Endothelial cell of umbilical vein (primary cell): ENCODE data around the gene LPP. TPM values are rescaled to one million over a fixed set of nuclear protein-coding genes. Genes with fewer than 3 reads are reported as not detected.

Experiments
- BruUV-seq: library from RNA; stranded (reverse); fragments of 400-500 nt; replicated peaks from 2 replicates; lab custom pipeline; 2021; lab: Mats Ljungman, UMichigan
- CTCF ChIA-PET: fragments of 300-600, 350-600 bp; sonication (Branson Sonifier 250); formaldehyde crosslinking; loops from one replicate; lab custom pipeline; 2021; ENCODE audit warnings: antibody characterized with exemption, inconsistent platforms; lab: Charles Lee
- POLR2A ChIA-PET: fragments of 300-600, 350-600 bp; sonication (Branson Sonifier 250); formaldehyde crosslinking; loops from one replicate; lab custom pipeline; 2021; ENCODE audit warnings: antibody characterized with exemption, inconsistent platforms; lab: Charles Lee
- DNase-seq: peaks from one replicate; pipeline ENCODE4 v3.0.0-alpha.2; 2011; ENCODE audit warnings: low read depth, low spot score
- FAIRE-seq: peaks from 2 replicates; lab custom pipeline; 2011; peaks lifted over from hg19 to GRCh38; lab: Jason Lieb, UNC
- H2AFZ ChIP-seq: 2 replicates; pipeline ENCODE4 v1.6.0; 2012; ENCODE audit warnings: low read depth, low read length, control low read depth, inconsistent platforms
- H3K27ac ChIP-seq: 2 replicates; pipeline ENCODE4 v1.5.1; 2011; ENCODE audit warnings: low read depth, mild to moderate bottlenecking, control low read depth, low read length, moderate library complexity; ENCODE audit not compliant: insufficient read depth
- H3K27me3 ChIP-seq, 2 experiments: 2 replicates each; pipeline versions ENCODE4 v1.6.0 to v1.6.1; 2011; ENCODE audit warnings: low read length in 2 of 2, mixed read lengths in 1 of 2; ENCODE audit not compliant: control insufficient read depth in 2 of 2, insufficient read depth in 2 of 2
- H3K36me3 ChIP-seq, 2 experiments: 2 replicates in 1 of 2; 3 replicates in 1 of 2; pipeline ENCODE4 v1.5.1; 2011; ENCODE audit warnings: low read length in 2 of 2, mild to moderate bottlenecking in 1 of 2, moderate library complexity in 1 of 2; ENCODE audit not compliant: control insufficient read depth in 2 of 2, insufficient read depth in 2 of 2; ENCODE audit errors: extremely low read depth in 1 of 2
- H3K4me1 ChIP-seq: 3 replicates; pipeline ENCODE4 v1.5.1; 2011; ENCODE audit warnings: mild to moderate bottlenecking, low read length; ENCODE audit not compliant: control insufficient read depth, insufficient read depth; ENCODE audit errors: extremely low read depth
- H3K4me2 ChIP-seq: 2 replicates; pipeline ENCODE4 v1.6.1; 2011; ENCODE audit warnings: low read length, control low read depth, mixed read lengths; ENCODE audit not compliant: insufficient read depth
- H3K4me3 ChIP-seq, 3 experiments: fragments of 200-600 bp in 1 of 3; sonication (generic), shearing (Covaris generic) in 1 of 3; replicated peaks in 1 of 3; 2 replicates each; pipeline ENCODE4 v1.5.1; 2011 to 2016; ENCODE audit warnings: control low read depth in 3 of 3, low read length in 3 of 3, mild to moderate bottlenecking in 2 of 3, inconsistent platforms in 1 of 3, low read depth in 1 of 3, moderate library complexity in 1 of 3; ENCODE audit not compliant: insufficient read depth in 1 of 3
- H3K79me2 ChIP-seq: 2 replicates; pipeline ENCODE4 v1.6.0; 2012; ENCODE audit warnings: low read length, inconsistent platforms; ENCODE audit not compliant: control insufficient read depth, insufficient read depth
- H3K9ac ChIP-seq: replicated peaks from 2 replicates; pipeline ENCODE3; 2011; ENCODE audit warnings: low read length, control low read depth; ENCODE audit not compliant: insufficient read depth; ENCODE audit errors: extremely low read depth
- H3K9me1 ChIP-seq: replicated peaks from 3 replicates; pipeline ENCODE4 v1.6.0; 2011; ENCODE audit warnings: mild to moderate bottlenecking, low read length; ENCODE audit not compliant: control insufficient read depth, insufficient read depth; ENCODE audit errors: extremely low read depth
- H3K9me3 ChIP-seq: replicated peaks from 2 replicates; pipeline ENCODE4 v1.5.1; 2012; ENCODE audit warnings: low read length, inconsistent platforms; ENCODE audit not compliant: control insufficient read depth, insufficient read depth
- H4K20me1 ChIP-seq: replicated peaks from 2 replicates; pipeline ENCODE3; 2011; ENCODE audit warnings: mild to moderate bottlenecking, low read length; ENCODE audit not compliant: control insufficient read depth, insufficient read depth; ENCODE audit errors: extremely low read depth
- EZH2 ChIP-seq: IDR thresholded peaks from 2 replicates; pipeline ENCODE4 v1.6.1; 2012; ENCODE audit warnings: borderline replicate concordance, low read depth, mild to moderate bottlenecking, moderate library complexity, low read length, inconsistent platforms; ENCODE audit not compliant: severe bottlenecking
- FOS ChIP-seq: IDR thresholded peaks from 2 replicates; pipeline ENCODE4 v1.6.1; 2011; ENCODE audit warnings: mild to moderate bottlenecking, low read length, moderate library complexity, borderline replicate concordance; ENCODE audit not compliant: insufficient read depth
- GATA2 ChIP-seq: IDR thresholded peaks from 2 replicates; pipeline ENCODE4 v1.7.0; 2011; ENCODE audit warnings: low read depth, mild to moderate bottlenecking, moderate library complexity, mixed read lengths, low read length; ENCODE audit not compliant: insufficient read length, insufficient read depth
- JUN ChIP-seq: IDR thresholded peaks from 2 replicates; pipeline ENCODE4 v1.6.1; 2011; ENCODE audit warnings: borderline replicate concordance, low read depth; ENCODE audit not compliant: insufficient read length, insufficient read depth
- POLR2A ChIP-seq: IDR thresholded peaks from 2 replicates; pipeline ENCODE4 v1.6.1; 2012; ENCODE audit warnings: low read depth, mild to moderate bottlenecking, control low read depth, low read length
- dilution Hi-C: fragments of 300-500 bp; cut with MboI; formaldehyde crosslinking; loops from one replicate; pipeline ENCODE4 v1.15.0; 2019; ENCODE audit warnings: low sequenced_read_pairs; ENCODE audit not compliant: extremely low pct_ligation_motif_present
- intact Hi-C: fragments of 100-400 bp; cut with micrococcal nuclease; formaldehyde crosslinking; loops from one replicate; pipeline ENCODE4 v1.10.0; 2022
- polyA plus RNA-seq, 4 experiments: library from polyadenylated mRNA; depleted of rRNA in 3 of 4; stranded (reverse) in 3 of 4; unstranded in 1 of 4; fragments of >200 nt; gene quantifications; 2 replicates each; pipeline versions ENCODE4 v1.2.1 to v1.2.3, GENCODE V29; 2011 to 2012; ENCODE audit warnings: missing spikeins in 1 of 4
- total RNA-seq: library from RNA; stranded (reverse); gene quantifications from 2 replicates; pipeline ENCODE4 v1.2.3, GENCODE V29; 2021
- TF ChIP-seq, protein P1 (sequence below), 2 donors: IDR thresholded peaks; 1 replicate in 1 of 2; 2 replicates in 1 of 2; pipeline ENCODE4 v1.5.1; 2011; ENCODE audit warnings: low read length in 2 of 2, mild to moderate bottlenecking in 2 of 2, moderate library complexity in 2 of 2, control low read depth in 1 of 2, inconsistent platforms in 1 of 2, low read depth in 1 of 2; ENCODE audit not compliant: insufficient read depth in 1 of 2; ENCODE audit errors: extremely low read depth in 1 of 2

The LPP gene
- total and polyA plus RNA-seq, 2 donors (not counting 3 experiments of a cell fraction or from before 2014, with no cell fraction given) = 16.9 to 153 TPM

DNA sequence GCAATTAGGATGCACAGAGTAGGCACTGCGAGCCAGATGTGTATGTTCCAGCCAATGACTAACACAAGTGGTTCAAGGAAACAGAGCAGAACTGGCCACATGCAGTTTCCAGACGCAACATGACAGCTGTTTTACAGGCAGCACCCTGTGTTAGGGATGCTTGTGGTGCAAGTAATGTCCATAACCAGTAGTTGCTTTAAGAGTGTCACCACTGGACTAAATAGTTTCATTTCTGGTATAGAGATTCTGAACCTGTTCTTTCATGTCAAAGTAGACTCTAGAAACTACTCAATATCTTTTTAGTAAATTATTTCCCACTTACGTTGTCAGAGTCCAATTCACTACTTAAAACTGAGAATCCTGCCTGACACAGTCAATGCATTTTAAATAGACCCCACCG lies 14.5 kb upstream of the LPP start:
- no peak overlapping the region for H2AFZ ChIP-seq
- CTCF ChIA-PET = interaction anchor here (1.2 to 1.6 kb wide), 3 partner anchors 28 to 392 kb away, joined by 3 to 5 read pairs (median 4); no protein-coding TSS in a partner anchor

DNA sequence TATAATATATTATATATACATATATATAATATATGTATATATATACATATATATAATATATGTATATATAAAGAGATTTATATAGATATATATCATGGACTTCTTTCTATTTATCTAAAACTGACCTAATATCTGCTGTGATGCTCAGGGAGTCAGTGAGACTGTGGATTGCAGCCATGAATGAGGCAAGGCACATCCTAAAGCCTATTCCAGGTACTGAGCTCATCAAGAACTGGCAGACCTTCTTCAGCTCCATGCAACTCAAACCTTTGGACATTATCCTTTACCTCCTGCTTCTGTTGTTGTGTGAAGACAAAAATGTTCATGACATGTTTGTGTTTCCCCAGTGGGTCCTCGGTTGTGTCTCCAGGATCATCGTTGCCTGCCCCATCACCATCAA lies 7.7 kb upstream of the LPP start:
- dilution Hi-C loops = no loop called here
- Histone ChIP-seq H3K4me3 (no peak overlapping the region), H3K4me1 (no peaks in the 10 kb centered on the region), H4K20me1 (no peaks in the 10 kb centered on the region), H3K36me3 (no peaks in the 10 kb centered on the region), H3K27ac (no peak overlapping the region), H3K9me1 (no peaks in the 10 kb centered on the region), H3K79me2 (no peaks in the 10 kb centered on the region), H3K27me3 (no peaks in the 10 kb centered on the region), H2AFZ (no peak overlapping the region), H3K9ac (no peak overlapping the region), H3K9me3 (no peaks in the 10 kb centered on the region), H3K4me2 (no peak overlapping the region)
- CTCF ChIA-PET = no interaction called here
- intact Hi-C loops = no loop called here
- TF ChIP-seq, protein P1, sequence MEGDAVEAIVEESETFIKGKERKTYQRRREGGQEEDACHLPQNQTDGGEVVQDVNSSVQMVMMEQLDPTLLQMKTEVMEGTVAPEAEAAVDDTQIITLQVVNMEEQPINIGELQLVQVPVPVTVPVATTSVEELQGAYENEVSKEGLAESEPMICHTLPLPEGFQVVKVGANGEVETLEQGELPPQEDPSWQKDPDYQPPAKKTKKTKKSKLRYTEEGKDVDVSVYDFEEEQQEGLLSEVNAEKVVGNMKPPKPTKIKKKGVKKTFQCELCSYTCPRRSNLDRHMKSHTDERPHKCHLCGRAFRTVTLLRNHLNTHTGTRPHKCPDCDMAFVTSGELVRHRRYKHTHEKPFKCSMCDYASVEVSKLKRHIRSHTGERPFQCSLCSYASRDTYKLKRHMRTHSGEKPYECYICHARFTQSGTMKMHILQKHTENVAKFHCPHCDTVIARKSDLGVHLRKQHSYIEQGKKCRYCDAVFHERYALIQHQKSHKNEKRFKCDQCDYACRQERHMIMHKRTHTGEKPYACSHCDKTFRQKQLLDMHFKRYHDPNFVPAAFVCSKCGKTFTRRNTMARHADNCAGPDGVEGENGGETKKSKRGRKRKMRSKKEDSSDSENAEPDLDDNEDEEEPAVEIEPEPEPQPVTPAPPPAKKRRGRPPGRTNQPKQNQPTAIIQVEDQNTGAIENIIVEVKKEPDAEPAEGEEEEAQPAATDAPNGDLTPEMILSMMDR (IDR thresholded peaks at IDR 0.05; ENCODE audit: extremely low read depth in 1 of 2, insufficient read depth in 1 of 2, low read depth in 1 of 2, low read length in 2 of 2) = no peak
- no peak for TF ChIP-seq JUN
- TF ChIP-seq EZH2 = no peak
- BruUV-seq = no TSS peak
- FAIRE-seq (no peak), DNase-seq (no peak)
- POLR2A ChIA-PET = no interaction called here

More for the DNA sequence above, 14.5 kb upstream of the LPP start:
- no peaks in the 10 kb centered on the region for H3K9me3 ChIP-seq
- peaks cover 0 to 3% of the 10 kb centered on the region in 2 experiments for H3K27me3 ChIP-seq
- no peaks in the 10 kb centered on the region for H4K20me1 ChIP-seq
- POLR2A ChIA-PET = no interaction called here
- no peak overlapping the region for H3K4me2 ChIP-seq
- no peak overlapping the region for H3K9ac ChIP-seq
- H3K36me3 ChIP-seq = no peaks in the 10 kb centered on the region
- no peak for FAIRE-seq
- no peaks in the 10 kb centered on the region for H3K4me1 ChIP-seq
- DNase-seq = no peak
- no peak for TF ChIP-seq POLR2A
- no peak for TF ChIP-seq JUN
- TF ChIP-seq GATA2 = no peak
- no peak for TF ChIP-seq FOS
- dilution Hi-C loops = no loop called here
- intact Hi-C loops = no loop called here
- BruUV-seq = no TSS peak
- H3K27ac ChIP-seq = no peak overlapping the region
- H3K4me3 ChIP-seq = no peak overlapping the region
- H3K9me1 ChIP-seq = no peaks in the 10 kb centered on the region
- no peaks in the 10 kb centered on the region for H3K79me2 ChIP-seq
